ENCODE measurements around the gene CIB2.

- no peak for TF ChIP-seq POLR2AphosphoS5 (IDR thresholded peaks at IDR 0.05)
- no peak for TF ChIP-seq CTCF (IDR thresholded peaks at IDR 0.05 in 8 of 11, conservative IDR thresholded peaks at IDR 0.05 in 3 of 11)
- TF ChIP-seq POLR2A (IDR thresholded peaks at IDR 0.05) = no peak
Measured at GRCh38 chr15:78090422-78091063, 40.7 kb downstream of the CIB2 start.
